GM12878 (cell line): ENCODE results near the gene NAP1L1. TPM values are rescaled to one million over a fixed set of nuclear protein-coding genes. Genes with fewer than 3 reads are reported as not detected.

ENCODE experiments used
- ATAC-seq: fragments of 200-7000 bp; cut with Tn5 transposase; 3 replicates; pipeline ENCODE4 v1.9.1; 2020; ENCODE audit warnings: mild to moderate bottlenecking, moderate library complexity
- BruUV-seq: library from RNA; stranded (reverse); fragments of 400-500 nt; replicated peaks from 2 replicates; lab custom pipeline; 2021; lab: Mats Ljungman, UMichigan
- CTCF ChIA-PET: fragments of 300-600 bp; sonication (Branson Sonifier 250); formaldehyde crosslinking; extraction: SDS; loops from one replicate; lab custom pipeline; 2021; ENCODE audit warnings: inconsistent platforms; lab: Yijun Ruan, JAX
- POLR2A ChIA-PET: fragments of 350-600 bp; formaldehyde crosslinking; extraction: SDS; loops from one replicate; lab custom pipeline; 2021; ENCODE audit warnings: inconsistent platforms; lab: Charles Lee
- RAD21 ChIA-PET: fragments of 300-600 bp; sonication (Branson Sonifier 250); formaldehyde crosslinking; loops from one replicate; lab custom pipeline; 2023; ENCODE audit warnings: antibody characterized with exemption; ENCODE audit not compliant: unreplicated experiment; lab: Charles Lee
- SMC1A ChIA-PET: fragments of 300-600 bp; sonication (Branson Sonifier 250); formaldehyde crosslinking; loops from one replicate; lab custom pipeline; 2023; ENCODE audit not compliant: unreplicated experiment, uncharacterized antibody; lab: Charles Lee
- DNase-seq: peaks from one replicate; pipeline ENCODE4 v3.0.0-alpha.2; 2011; ENCODE audit warnings: low read depth, low spot score
- FAIRE-seq: peaks from 3 replicates; lab custom pipeline; 2011; peaks lifted over from hg19 to GRCh38; lab: Jason Lieb, UNC
- H2AFZ ChIP-seq: 2 replicates; pipeline ENCODE4 v1.6.0; 2011; ENCODE audit warnings: low read depth, low read length, control low read depth; ENCODE audit not compliant: control insufficient read depth
- H3K27ac ChIP-seq: 2 replicates; pipeline ENCODE4 v1.5.1; 2011; ENCODE audit warnings: control low read depth; ENCODE audit not compliant: control insufficient read depth, insufficient read depth
- H3K27me3 ChIP-seq, 2 experiments: replicated peaks in 1 of 2; 2 replicates each; pipeline versions ENCODE4 v1.6.0 to v1.6.1; 2011; ENCODE audit warnings: low read length in 1 of 2; ENCODE audit not compliant: control insufficient read depth in 2 of 2, insufficient read depth in 2 of 2
- H3K36me3 ChIP-seq, 2 experiments: 2 replicates each; pipeline ENCODE4 v1.5.1; 2011; ENCODE audit warnings: low read length in 1 of 2; ENCODE audit not compliant: control insufficient read depth in 2 of 2, insufficient read depth in 2 of 2
- H3K4me1 ChIP-seq: 2 replicates; pipeline ENCODE4 v1.6.1; 2011; ENCODE audit warnings: mild to moderate bottlenecking, low read length, moderate library complexity, mixed read lengths; ENCODE audit not compliant: control insufficient read depth, insufficient read depth
- H3K4me2 ChIP-seq: 2 replicates; pipeline ENCODE4 v1.6.0; 2011; ENCODE audit warnings: control low read depth; ENCODE audit not compliant: control insufficient read depth, insufficient read depth
- H3K4me3 ChIP-seq: fragments of 200-600 bp; sonication (generic); 2 replicates; pipeline ENCODE4 v1.5.1; 2016
- H3K79me2 ChIP-seq: 2 replicates; pipeline ENCODE4 v1.6.0; 2011; ENCODE audit warnings: low read length; ENCODE audit not compliant: control insufficient read depth, insufficient read depth
- H3K9ac ChIP-seq: 2 replicates; pipeline ENCODE4 v1.8.0; 2011; ENCODE audit warnings: low read length, control low read depth, mixed read lengths; ENCODE audit not compliant: control insufficient read depth, insufficient read depth
- H3K9me3 ChIP-seq: replicated peaks from 3 replicates; pipeline ENCODE4 v1.5.1; 2011; ENCODE audit warnings: mild to moderate bottlenecking, low read length; ENCODE audit not compliant: control insufficient read depth, insufficient read depth
- H4K20me1 ChIP-seq: 2 replicates; pipeline ENCODE4 v1.6.0; 2011; ENCODE audit not compliant: control insufficient read depth, insufficient read depth
- ASH2L ChIP-seq: fragments of 300-600, 200-600 bp; sonication (generic); IDR thresholded peaks from 2 replicates; pipeline ENCODE4 v1.6.1; 2017; ENCODE audit warnings: low read depth, mild to moderate bottlenecking, borderline replicate concordance
- CBFB ChIP-seq: IDR thresholded peaks from 2 replicates; pipeline ENCODE4 v1.6.1; 2016; ENCODE audit warnings: antibody characterized with exemption, low read depth
- ESRRA ChIP-seq: IDR thresholded peaks from 2 replicates; pipeline ENCODE4 v1.6.1; 2012; ENCODE audit warnings: mild to moderate bottlenecking, low read length, improper control_type of control experiment
- GATAD2B ChIP-seq: fragments of 450-650 bp; conservative IDR thresholded peaks from 2 replicates; pipeline ENCODE4 v1.6.1; 2017; ENCODE audit warnings: low read depth, mild to moderate bottlenecking, moderate library complexity
- IKZF2 ChIP-seq, 2 experiments: fragments of 450-650 bp; IDR thresholded peaks; 2 replicates each; pipeline ENCODE4 v1.6.1; 2017; ENCODE audit warnings: mild to moderate bottlenecking in 2 of 2, moderate library complexity in 2 of 2
- LARP7 ChIP-seq: fragments of 450-650 bp; IDR thresholded peaks from 2 replicates; pipeline ENCODE4 v1.6.1; 2017; ENCODE audit warnings: mild to moderate bottlenecking
- MEF2B ChIP-seq: fragments of 450-650 bp; IDR thresholded peaks from 2 replicates; pipeline ENCODE4 v1.6.1; 2018; ENCODE audit warnings: mild to moderate bottlenecking, moderate library complexity; ENCODE audit not compliant: partially characterized antibody, poor library complexity, severe bottlenecking
- MTA3 ChIP-seq: IDR thresholded peaks from 2 replicates; pipeline ENCODE4 v1.6.1; 2012; ENCODE audit warnings: low read length, inconsistent platforms, borderline replicate concordance
- MXI1 ChIP-seq: fragments of 150-350 bp; IDR thresholded peaks from 2 replicates; pipeline ENCODE4 v1.6.1; 2011; ENCODE audit warnings: low read depth, mild to moderate bottlenecking, inconsistent platforms, low read length, improper control_type of control experiment
- NFIC ChIP-seq: IDR thresholded peaks from 2 replicates; pipeline ENCODE4 v1.6.1; 2012; ENCODE audit warnings: low read depth, mild to moderate bottlenecking, inconsistent platforms, low read length, moderate library complexity
- NR2C1 ChIP-seq: fragments of 450-650 bp; IDR thresholded peaks from 2 replicates; pipeline ENCODE4 v1.6.1; 2017; ENCODE audit warnings: antibody characterized with exemption, mild to moderate bottlenecking, moderate library complexity
- POLR2AphosphoS5 ChIP-seq: IDR thresholded peaks from 2 replicates; pipeline ENCODE4 v1.6.1; 2011; ENCODE audit warnings: mild to moderate bottlenecking, low read length, inconsistent platforms
- TAF1 ChIP-seq: IDR thresholded peaks from 2 replicates; pipeline ENCODE4 v1.6.1; 2011; ENCODE audit warnings: mild to moderate bottlenecking, low read depth, low read length, borderline replicate concordance
- YBX1 ChIP-seq: fragments of 450-650 bp; IDR thresholded peaks from 2 replicates; pipeline ENCODE4 v1.6.1; 2016; ENCODE audit warnings: antibody characterized with exemption
- ZBED1 ChIP-seq: IDR thresholded peaks from 2 replicates; pipeline ENCODE4 v1.6.1; 2016; ENCODE audit warnings: borderline replicate concordance
- ZNF24 ChIP-seq: fragments of 450-650 bp; IDR thresholded peaks from 2 replicates; pipeline ENCODE4 v1.6.1; 2017; ENCODE audit warnings: antibody characterized with exemption, mild to moderate bottlenecking
- ZNF384 ChIP-seq: IDR thresholded peaks from 2 replicates; pipeline ENCODE4 v1.6.1; 2012; ENCODE audit warnings: low read depth, mild to moderate bottlenecking, low read length, improper control_type of control experiment, borderline replicate concordance
- in situ Hi-C: fragments of 300-500 bp; cut with MboI; formaldehyde crosslinking; loops from 9 replicates; pipeline ENCODE4 v1.14.3; 2018; ENCODE audit warnings: mixed read lengths
- intact Hi-C: fragments of 100-400 bp; cut with micrococcal nuclease; formaldehyde crosslinking; loops from one replicate; pipeline ENCODE4 v1.14.2; 2022; ENCODE audit not compliant: unreplicated experiment
- polyA plus RNA-seq, 11 experiments: library from polyadenylated mRNA; depleted of rRNA in 4 of 11; unstranded in 6 of 11; stranded (reverse) in 5 of 11; fragments of >200 nt; fragmentation: Nextera tagmentation in 4 of 11; fragmentation: Illumina TruSeq in 1 of 11; extraction: Ambion mirVana in 4 of 11; extraction: Trizol in 1 of 11; gene quantifications; 1 replicate in 1 of 11; 2 replicates in 10 of 11; pipeline versions ENCODE4 v1.2.1 to v1.2.3, GENCODE V29; 2011 to 2016; ENCODE audit warnings: inconsistent platforms in 2 of 11, missing spikeins in 2 of 11, low read depth in 1 of 11
- total RNA-seq, 4 experiments: library from RNA; depleted of rRNA in 3 of 4; stranded (reverse); fragments of >200 nt in 3 of 4; fragmentation: Illumina TruSeq in 1 of 4; extraction: Trizol in 1 of 4; gene quantifications; 2 replicates each; pipeline versions ENCODE4 v1.2.1 to v1.2.3, GENCODE V29; 2013 to 2021
- TF ChIP-seq, protein P1 (sequence below): fragments of 450-650 bp; conservative IDR thresholded peaks from 2 replicates; pipeline ENCODE4 v1.6.1; 2017; ENCODE audit warnings: mild to moderate bottlenecking, moderate library complexity
- TF ChIP-seq, protein P2 (sequence below): fragments of 450-650 bp; IDR thresholded peaks from 2 replicates; pipeline ENCODE4 v1.6.1; 2014; ENCODE audit warnings: mild to moderate bottlenecking
- TF ChIP-seq, protein P3 (sequence below), 3 experiments: IDR thresholded peaks in 2 of 3; conservative IDR thresholded peaks in 1 of 3; 2 replicates each; pipeline ENCODE4 v1.5.1; 2011; ENCODE audit warnings: low read depth in 3 of 3, low read length in 3 of 3, mild to moderate bottlenecking in 3 of 3, control low read depth in 2 of 3, moderate library complexity in 2 of 3, inconsistent platforms in 1 of 3, mixed read lengths in 1 of 3; ENCODE audit not compliant: control insufficient read depth in 2 of 3, insufficient read depth in 1 of 3; ENCODE audit errors: extremely low read depth in 1 of 3

NAP1L1 gene
- total and polyA plus RNA-seq, 10 of the 15 experiments (the other 5 are each of a cell fraction or from before 2014, with no cell fraction given) = 256 to 1,036 (median 536) TPM

DNA sequence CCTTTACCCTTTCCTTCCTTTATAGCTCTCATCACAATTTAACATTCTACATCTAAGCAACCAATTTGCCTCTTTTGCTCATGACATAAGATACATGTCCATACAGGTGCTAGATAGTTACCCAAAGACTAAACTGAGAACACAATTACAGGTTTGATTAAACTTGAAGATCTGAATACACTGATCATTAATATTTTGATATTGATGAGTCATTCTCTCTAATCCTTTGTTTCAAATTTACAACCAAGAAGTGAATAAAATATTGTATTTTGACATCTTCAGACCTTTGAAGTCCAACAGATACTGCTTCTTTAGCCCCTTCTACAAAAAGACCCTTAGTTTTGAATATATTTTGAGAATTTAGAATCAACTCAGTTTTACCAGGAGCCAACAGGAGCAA, 2.6 kb downstream of the NAP1L1 start:
- Histone ChIP-seq H3K4me1 (peaks cover 14% of the 10 kb centered on the region), H3K27me3 (no peaks in the 10 kb centered on the region; a peak in 1 of 4 replicates), H4K20me1 (no peaks in the 10 kb centered on the region), H3K36me3 (0 out of 4 replicates have a peak, but pooled peaks cover 0 to 2% of the 10 kb centered on the region in 2 experiments), H3K9ac (peak overlapping the region; percentile 92; the same call in 1 of the 2 replicates), H3K27ac (no peak overlapping the region; the same call in 1 of the 2 replicates), H3K4me3 (peak overlapping the region; percentile 74), H2AFZ (no peak overlapping the region), H3K79me2 (peaks cover 75% of the 10 kb centered on the region), H3K9me3 (no peaks in the 10 kb centered on the region), H3K4me2 (peak overlapping the region; percentile 32)
- DNase-seq (no peak), FAIRE-seq (no peak), ATAC-seq (no peak)
- TF ChIP-seq, protein P1, sequence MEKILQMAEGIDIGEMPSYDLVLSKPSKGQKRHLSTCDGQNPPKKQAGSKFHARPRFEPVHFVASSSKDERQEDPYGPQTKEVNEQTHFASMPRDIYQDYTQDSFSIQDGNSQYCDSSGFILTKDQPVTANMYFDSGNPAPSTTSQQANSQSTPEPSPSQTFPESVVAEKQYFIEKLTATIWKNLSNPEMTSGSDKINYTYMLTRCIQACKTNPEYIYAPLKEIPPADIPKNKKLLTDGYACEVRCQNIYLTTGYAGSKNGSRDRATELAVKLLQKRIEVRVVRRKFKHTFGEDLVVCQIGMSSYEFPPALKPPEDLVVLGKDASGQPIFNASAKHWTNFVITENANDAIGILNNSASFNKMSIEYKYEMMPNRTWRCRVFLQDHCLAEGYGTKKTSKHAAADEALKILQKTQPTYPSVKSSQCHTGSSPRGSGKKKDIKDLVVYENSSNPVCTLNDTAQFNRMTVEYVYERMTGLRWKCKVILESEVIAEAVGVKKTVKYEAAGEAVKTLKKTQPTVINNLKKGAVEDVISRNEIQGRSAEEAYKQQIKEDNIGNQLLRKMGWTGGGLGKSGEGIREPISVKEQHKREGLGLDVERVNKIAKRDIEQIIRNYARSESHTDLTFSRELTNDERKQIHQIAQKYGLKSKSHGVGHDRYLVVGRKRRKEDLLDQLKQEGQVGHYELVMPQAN = no peak
- TF ChIP-seq ZNF24 (no peak), MXI1 (no peak), TAF1 (no peak), LARP7 (no peak), YBX1 (no peak), ESRRA (no peak), POLR2AphosphoS5 (no peak), NR2C1 (no peak), ASH2L (no peak), NFIC (no peak), ZNF384 (no peak), MEF2B (no peak), MTA3 (no peak), CBFB (no peak), IKZF2 (IDR thresholded peaks at IDR 0.05) (no peak), ZBED1 (no peak), GATAD2B (no peak)
- TF ChIP-seq, protein P2, sequence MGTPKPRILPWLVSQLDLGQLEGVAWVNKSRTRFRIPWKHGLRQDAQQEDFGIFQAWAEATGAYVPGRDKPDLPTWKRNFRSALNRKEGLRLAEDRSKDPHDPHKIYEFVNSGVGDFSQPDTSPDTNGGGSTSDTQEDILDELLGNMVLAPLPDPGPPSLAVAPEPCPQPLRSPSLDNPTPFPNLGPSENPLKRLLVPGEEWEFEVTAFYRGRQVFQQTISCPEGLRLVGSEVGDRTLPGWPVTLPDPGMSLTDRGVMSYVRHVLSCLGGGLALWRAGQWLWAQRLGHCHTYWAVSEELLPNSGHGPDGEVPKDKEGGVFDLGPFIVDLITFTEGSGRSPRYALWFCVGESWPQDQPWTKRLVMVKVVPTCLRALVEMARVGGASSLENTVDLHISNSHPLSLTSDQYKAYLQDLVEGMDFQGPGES = no peak
- TF ChIP-seq, protein P3, sequence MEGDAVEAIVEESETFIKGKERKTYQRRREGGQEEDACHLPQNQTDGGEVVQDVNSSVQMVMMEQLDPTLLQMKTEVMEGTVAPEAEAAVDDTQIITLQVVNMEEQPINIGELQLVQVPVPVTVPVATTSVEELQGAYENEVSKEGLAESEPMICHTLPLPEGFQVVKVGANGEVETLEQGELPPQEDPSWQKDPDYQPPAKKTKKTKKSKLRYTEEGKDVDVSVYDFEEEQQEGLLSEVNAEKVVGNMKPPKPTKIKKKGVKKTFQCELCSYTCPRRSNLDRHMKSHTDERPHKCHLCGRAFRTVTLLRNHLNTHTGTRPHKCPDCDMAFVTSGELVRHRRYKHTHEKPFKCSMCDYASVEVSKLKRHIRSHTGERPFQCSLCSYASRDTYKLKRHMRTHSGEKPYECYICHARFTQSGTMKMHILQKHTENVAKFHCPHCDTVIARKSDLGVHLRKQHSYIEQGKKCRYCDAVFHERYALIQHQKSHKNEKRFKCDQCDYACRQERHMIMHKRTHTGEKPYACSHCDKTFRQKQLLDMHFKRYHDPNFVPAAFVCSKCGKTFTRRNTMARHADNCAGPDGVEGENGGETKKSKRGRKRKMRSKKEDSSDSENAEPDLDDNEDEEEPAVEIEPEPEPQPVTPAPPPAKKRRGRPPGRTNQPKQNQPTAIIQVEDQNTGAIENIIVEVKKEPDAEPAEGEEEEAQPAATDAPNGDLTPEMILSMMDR (IDR thresholded peaks at IDR 0.05 in 2 of 3, conservative IDR thresholded peaks at IDR 0.05 in 1 of 3; ENCODE audit: control insufficient read depth in 2 of 3, extremely low read depth in 1 of 3, insufficient read depth in 1 of 3, low read depth in 3 of 3, low read length in 3 of 3) = no peak
- intact Hi-C loops (loop anchor here (5.0 to 10.0 kb wide), 6 partner anchors 60 to 683 kb away; partner anchors contain the start of genes OSBPL8 and ZDHHC17), in situ Hi-C loops (loop anchor here (25.0 kb wide), 1 partner anchor 980 kb away; the partner anchor contains the start of gene E2F7)
- RAD21 ChIA-PET = interaction anchor here (0.9 to 2.6 kb wide), 8 partner anchors 9 to 555 kb away, joined by 3 to 8 read pairs (median 5); partner anchors contain the start of gene PHLDA1
- CTCF ChIA-PET = interaction anchor here (0.5 to 2.7 kb wide), 9 partner anchors 21 to 567 kb away, joined by 3 to 9 read pairs (median 4); no protein-coding TSS in a partner anchor
- SMC1A ChIA-PET = interaction anchor here (0.8 to 4.1 kb wide), 12 partner anchors 15 to 749 kb away, joined by 3 to 11 read pairs (median 3); partner anchors contain the start of gene BBS10
- POLR2A ChIA-PET = interaction anchor here (0.5 to 3.6 kb wide), 5 partner anchors 12 to 477 kb away, joined by 3 to 14 read pairs (median 5); partner anchors contain the start of genes BBS10, OSBPL8 and PHLDA1
- BruUV-seq = no TSS peak
